Neural progenitor cell (in vitro differentiated cells): Measurements from ENCODE around the gene AK2. TPM values are rescaled to one million over a fixed set of nuclear protein-coding genes. Genes with fewer than 3 reads are reported as not detected.

ENCODE experiments used
- DNase-seq: peaks from one replicate; pipeline ENCODE4 v3.0.0-alpha.2; 2016; ENCODE audit warnings: low spot score
- H2AFZ ChIP-seq: fragments of 200-600 bp; sonication (generic); replicated peaks from 2 replicates; pipeline ENCODE4 v1.6.1; 2016; ENCODE audit warnings: antibody characterized with exemption
- H3F3A ChIP-seq: fragments of 200-600 bp; sonication (generic); 2 replicates; pipeline ENCODE4 v1.6.1; 2016; ENCODE audit warnings: antibody characterized with exemption, low read depth
- H3K27ac ChIP-seq: fragments of 200-600 bp; sonication (generic); 2 replicates; pipeline ENCODE4 v1.5.1; 2016; ENCODE audit warnings: mild to moderate bottlenecking
- H3K27me3 ChIP-seq: fragments of 200-600 bp; sonication (generic); 2 replicates; pipeline ENCODE4 v1.6.1; 2016; ENCODE audit warnings: mild to moderate bottlenecking, moderate library complexity
- H3K36me3 ChIP-seq: fragments of 200-600 bp; sonication (generic); 2 replicates; pipeline ENCODE4 v1.5.1; 2016
- H3K4me1 ChIP-seq: fragments of 200-600 bp; sonication (generic); 2 replicates; pipeline ENCODE4 v1.6.1; 2016; ENCODE audit warnings: mixed run types
- H3K4me2 ChIP-seq: fragments of 200-600 bp; sonication (generic); 2 replicates; pipeline ENCODE4 v1.6.1; 2016
- H3K4me3 ChIP-seq: fragments of 200-600 bp; sonication (generic); 2 replicates; pipeline ENCODE4 v1.5.1; 2016
- H3K79me2 ChIP-seq: fragments of 200-600 bp; sonication (generic); 2 replicates; pipeline ENCODE4 v1.6.1; 2016; ENCODE audit warnings: low read depth
- H3K9ac ChIP-seq: fragments of 200-600 bp; sonication (generic); 2 replicates; pipeline ENCODE4 v1.6.1; 2016
- H3K9me3 ChIP-seq: fragments of 200-600 bp; sonication (generic); 2 replicates; pipeline ENCODE4 v1.5.1; 2016; ENCODE audit warnings: low read depth
- H4K20me1 ChIP-seq: fragments of 200-600 bp; sonication (generic); 2 replicates; pipeline ENCODE4 v1.6.1; 2016; ENCODE audit warnings: low read depth
- H3K27ac Mint-ChIP-seq: 3 replicates; pipeline ENCODE4 v1.8.0; 2021; ENCODE audit warnings: mixed read lengths
- H3K27me3 Mint-ChIP-seq: 2 replicates; pipeline ENCODE4 v1.8.0; 2022; ENCODE audit warnings: low read depth, mild to moderate bottlenecking, inconsistent platforms, moderate library complexity, mixed read lengths; ENCODE audit not compliant: insufficient read depth
- H3K36me3 Mint-ChIP-seq: 3 replicates; pipeline ENCODE4 v1.8.0; 2021; ENCODE audit warnings: mixed read lengths
- H3K4me1 Mint-ChIP-seq: 3 replicates; pipeline ENCODE4 v1.8.0; 2021; ENCODE audit warnings: mixed read lengths
- H3K4me3 Mint-ChIP-seq: 3 replicates; pipeline ENCODE4 v1.8.0; 2021; ENCODE audit warnings: mild to moderate bottlenecking, moderate library complexity, mixed read lengths
- H3K9me3 Mint-ChIP-seq: 3 replicates; pipeline ENCODE4 v1.8.0; 2020; ENCODE audit warnings: mixed read lengths
- EZH2 ChIP-seq: fragments of 200-600 bp; sonication (generic); IDR thresholded peaks from 2 replicates; pipeline ENCODE4 v1.6.1; 2017; ENCODE audit warnings: antibody characterized with exemption, mild to moderate bottlenecking, moderate library complexity
- EZH2phosphoT487 ChIP-seq: fragments of 200-600 bp; sonication (generic); IDR thresholded peaks from 2 replicates; pipeline ENCODE4 v1.6.1; 2017; ENCODE audit warnings: antibody characterized with exemption
- total RNA-seq: library from RNA; depleted of rRNA; stranded (reverse); fragments of >200 nt; gene quantifications from 2 replicates; pipeline ENCODE4 v1.2.3, GENCODE V29; 2015; ENCODE audit warnings: low replicate concordance
- TF ChIP-seq, protein P1 (sequence below): fragments of 200-600 bp; sonication (generic); IDR thresholded peaks from 2 replicates; pipeline ENCODE4 v1.5.1; 2017; ENCODE audit warnings: antibody characterized with exemption, mild to moderate bottlenecking

Gene AK2
- total RNA-seq, 1 donor from 2014 or later, result 128 TPM

DNA sequence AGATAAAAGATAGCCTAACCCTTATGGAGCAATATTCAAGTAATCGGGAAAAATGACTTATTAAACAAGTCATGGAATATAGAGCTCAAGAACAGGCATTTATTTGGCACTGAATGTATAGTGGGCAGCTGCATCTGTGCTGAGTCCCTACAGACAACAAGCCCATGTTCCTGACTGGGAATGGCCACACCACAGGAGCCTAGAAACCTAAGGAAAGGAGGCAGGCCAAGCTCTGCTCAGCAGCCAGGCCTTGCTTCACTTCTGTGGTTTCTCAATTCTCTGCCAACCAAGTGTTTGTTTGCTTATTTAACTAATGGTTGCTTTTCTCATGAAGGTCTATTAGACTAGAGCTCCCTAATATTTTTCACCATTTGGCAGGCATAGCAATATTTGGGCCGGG is 21.5 kb downstream of the AK2 start:
- Mint-ChIP-seq H3K36me3 (peaks cover 37% of the 10 kb centered on the region), H3K27ac (no peak overlapping the region), H3K4me3 (no peak overlapping the region), H3K9me3 (no peaks in the 10 kb centered on the region), H3K4me1 (peaks cover 2% of the 10 kb centered on the region), H3K27me3 (peaks cover 2% of the 10 kb centered on the region)
- Histone ChIP-seq H3K9me3 (no peaks in the 10 kb centered on the region), H4K20me1 (no peaks in the 10 kb centered on the region), H3K4me1 (no peaks in the 10 kb centered on the region), H3K27me3 (no peaks in the 10 kb centered on the region), H2AFZ (no peak overlapping the region), H3K9ac (no peak overlapping the region), H3K4me3 (no peak overlapping the region), H3K4me2 (no peak overlapping the region), H3K27ac (no peak overlapping the region), H3K36me3 (peaks cover 4% of the 10 kb centered on the region), H3K79me2 (no peaks in the 10 kb centered on the region), H3F3A (no peaks in the 10 kb centered on the region)
- no peak for DNase-seq
- TF ChIP-seq, protein P1, sequence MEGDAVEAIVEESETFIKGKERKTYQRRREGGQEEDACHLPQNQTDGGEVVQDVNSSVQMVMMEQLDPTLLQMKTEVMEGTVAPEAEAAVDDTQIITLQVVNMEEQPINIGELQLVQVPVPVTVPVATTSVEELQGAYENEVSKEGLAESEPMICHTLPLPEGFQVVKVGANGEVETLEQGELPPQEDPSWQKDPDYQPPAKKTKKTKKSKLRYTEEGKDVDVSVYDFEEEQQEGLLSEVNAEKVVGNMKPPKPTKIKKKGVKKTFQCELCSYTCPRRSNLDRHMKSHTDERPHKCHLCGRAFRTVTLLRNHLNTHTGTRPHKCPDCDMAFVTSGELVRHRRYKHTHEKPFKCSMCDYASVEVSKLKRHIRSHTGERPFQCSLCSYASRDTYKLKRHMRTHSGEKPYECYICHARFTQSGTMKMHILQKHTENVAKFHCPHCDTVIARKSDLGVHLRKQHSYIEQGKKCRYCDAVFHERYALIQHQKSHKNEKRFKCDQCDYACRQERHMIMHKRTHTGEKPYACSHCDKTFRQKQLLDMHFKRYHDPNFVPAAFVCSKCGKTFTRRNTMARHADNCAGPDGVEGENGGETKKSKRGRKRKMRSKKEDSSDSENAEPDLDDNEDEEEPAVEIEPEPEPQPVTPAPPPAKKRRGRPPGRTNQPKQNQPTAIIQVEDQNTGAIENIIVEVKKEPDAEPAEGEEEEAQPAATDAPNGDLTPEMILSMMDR, result no peak
- TF ChIP-seq EZH2, result no peak
- TF ChIP-seq EZH2phosphoT487, result no peak

DNA sequence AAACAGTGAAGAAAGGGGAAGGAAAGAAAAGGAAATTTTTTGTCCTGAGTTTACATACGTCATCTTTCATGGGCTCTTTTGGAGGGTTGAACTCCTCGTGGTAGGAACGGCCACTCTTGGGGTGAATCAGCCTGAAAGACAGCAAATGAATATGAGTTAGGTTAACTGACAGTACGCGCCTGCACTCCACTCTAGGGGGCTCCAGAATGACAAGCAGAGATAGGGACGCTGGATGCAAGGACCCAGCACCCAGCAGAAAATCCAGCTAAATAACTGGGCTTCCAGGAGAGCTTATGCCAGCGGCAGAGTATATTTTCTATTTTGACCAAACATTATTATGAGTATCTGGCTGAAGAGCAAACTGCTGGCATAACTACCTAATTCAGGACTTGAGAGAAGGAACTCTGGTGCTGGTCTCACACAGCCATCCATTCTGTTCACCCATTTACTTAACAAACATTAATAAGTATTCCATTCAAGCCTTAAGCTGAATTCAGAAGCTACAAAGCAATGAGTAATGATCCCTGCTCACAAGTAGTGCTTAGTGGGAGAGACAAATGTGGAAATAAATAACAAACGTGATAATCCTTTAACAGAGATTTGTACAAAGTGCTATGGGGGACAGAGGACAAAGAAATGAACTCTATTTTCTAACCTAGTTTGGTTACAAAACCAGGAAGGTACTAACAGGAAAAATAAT is 22.1 kb downstream of the AK2 start:
- Histone ChIP-seq H3F3A (no peaks in the 10 kb centered on the region), H3K79me2 (no peaks in the 10 kb centered on the region), H3K9me3 (no peaks in the 10 kb centered on the region), H2AFZ (no peak overlapping the region), H3K4me2 (no peak overlapping the region), H3K27me3 (no peaks in the 10 kb centered on the region), H3K4me3 (no peak overlapping the region), H3K36me3 (peaks cover 4% of the 10 kb centered on the region), H3K27ac (no peak overlapping the region), H4K20me1 (no peaks in the 10 kb centered on the region), H3K4me1 (no peaks in the 10 kb centered on the region), H3K9ac (no peak overlapping the region)
- H3K27ac Mint-ChIP-seq, result no peak overlapping the region
- peaks cover 2% of the 10 kb centered on the region for H3K27me3 Mint-ChIP-seq
- no peaks in the 10 kb centered on the region for H3K9me3 Mint-ChIP-seq
- no peak for TF ChIP-seq EZH2phosphoT487
- TF ChIP-seq, protein P1, result peak; percentile 6
- H3K36me3 Mint-ChIP-seq, result peaks cover 35% of the 10 kb centered on the region
- DNase-seq, result no peak
- H3K4me3 Mint-ChIP-seq, result no peak overlapping the region
- peaks cover 2% of the 10 kb centered on the region for H3K4me1 Mint-ChIP-seq

DNA sequence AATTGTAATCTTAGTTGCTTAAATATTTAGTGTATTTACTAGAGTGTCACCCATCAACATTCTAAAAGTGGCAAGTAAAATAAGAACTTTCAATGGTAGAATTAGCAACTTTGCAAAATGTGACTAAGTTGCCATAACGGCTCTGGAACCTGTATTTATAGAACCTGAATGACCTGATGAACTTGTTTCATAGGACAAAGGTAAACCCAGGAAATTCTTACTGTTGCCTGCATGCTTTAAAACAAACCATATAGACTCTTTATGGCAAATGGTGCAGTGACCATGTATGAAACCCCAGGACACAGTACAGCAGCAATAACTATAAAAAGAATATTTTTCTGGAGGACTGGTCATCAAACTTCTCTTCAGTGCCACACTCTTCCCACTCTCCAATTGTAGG is 22.9 kb downstream of the AK2 start:
- Mint-ChIP-seq H3K4me1 (peaks cover 3% of the 10 kb centered on the region), H3K36me3 (peaks cover 32% of the 10 kb centered on the region)

More for the DNA sequence above, 22.9 kb downstream of the AK2 start:
- Histone ChIP-seq H3K4me2 (no peak overlapping the region), H3K27ac (no peak overlapping the region), H4K20me1 (no peaks in the 10 kb centered on the region), H3K27me3 (no peaks in the 10 kb centered on the region), H2AFZ (no peak overlapping the region), H3F3A (no peaks in the 10 kb centered on the region), H3K9me3 (no peaks in the 10 kb centered on the region), H3K4me3 (no peak overlapping the region), H3K36me3 (peaks cover 4% of the 10 kb centered on the region), H3K4me1 (no peaks in the 10 kb centered on the region), H3K9ac (no peak overlapping the region), H3K79me2 (no peaks in the 10 kb centered on the region)
- H3K27me3 Mint-ChIP-seq, result peaks cover 2% of the 10 kb centered on the region
- no peak overlapping the region for H3K27ac Mint-ChIP-seq
- no peak for DNase-seq
- no peaks in the 10 kb centered on the region for H3K9me3 Mint-ChIP-seq
- TF ChIP-seq, protein P1, result no peak
- TF ChIP-seq EZH2phosphoT487 (no peak), EZH2 (no peak)
- H3K4me3 Mint-ChIP-seq, result no peak overlapping the region
